ENCODE measurements around the gene CHSY3. TPM values are rescaled to one million over a fixed set of nuclear protein-coding genes. Genes with fewer than 3 reads are reported as not detected.

CHSY3 gene
- total RNA-seq = 2.6 and 8.8 TPM in 2 replicates

DNA sequence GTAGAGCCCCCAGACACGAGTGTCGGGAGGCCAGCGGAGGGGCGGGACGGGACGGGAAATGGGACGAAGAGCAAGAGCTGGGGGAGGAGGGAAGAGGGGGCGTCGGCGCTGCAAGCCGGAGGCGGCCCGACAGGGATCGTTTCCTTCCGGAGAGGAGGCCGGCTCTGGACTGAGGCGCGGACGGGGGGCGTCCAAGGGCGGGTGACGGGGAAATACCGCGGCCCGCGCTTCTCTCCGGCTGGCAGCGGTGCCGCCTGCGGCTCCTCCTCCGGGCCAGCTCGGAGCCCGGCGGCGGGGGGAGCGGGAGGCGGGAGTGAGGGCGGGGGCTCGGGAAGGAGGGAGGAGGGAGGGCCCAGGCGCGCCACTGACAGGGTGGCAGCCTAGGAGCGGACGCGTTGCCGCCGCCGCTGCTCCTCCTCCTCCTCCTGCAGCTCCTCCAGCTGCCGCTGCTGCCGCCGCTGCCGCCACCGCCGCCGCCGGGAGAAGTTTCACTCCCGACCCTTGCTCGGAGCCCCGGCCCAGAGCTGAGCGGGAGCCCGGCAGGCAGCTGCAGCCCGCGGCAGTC lies at the start of gene CHSY3:
Gene CHSY3, plus strand, starts transcription at position 364 of the 565 bp plus-strand sequence.

Small RNA genes within 50 kb of the gene (small RNA-seq; reads per million reads assigned to genes)
- gene RNA5SP191 (6.3 reads per million, percentile 94 among the genes with 10 or more reads in this experiment), gene RNU6ATAC10P (not detected)

Other genes starting within 250 kb of the CHSY3 start
- gene MINAR2, start 156.4 kb upstream of the CHSY3 start, total RNA-seq = not detected in 2 replicates

All from subcutaneous preadipocyte (primary cell).